GM23338 (cell line): ENCODE data around the gene MAP4K3. TPM values are rescaled to one million over a fixed set of nuclear protein-coding genes. Genes with fewer than 3 reads are reported as not detected.

ENCODE experiments used
- ATAC-seq: fragments of 200-7000 bp; cut with Tn5 transposase; 3 replicates; pipeline ENCODE4 v1.9.1; 2020
- DNase-seq: peaks from one replicate; pipeline ENCODE4 v3.0.0-alpha.2; 2015; ENCODE audit warnings: low spot score
- H2AFZ ChIP-seq: fragments of 200-600 bp; sonication (generic); 2 replicates; pipeline ENCODE4 v1.8.0; 2016; ENCODE audit warnings: antibody characterized with exemption, mild to moderate bottlenecking, moderate library complexity
- H3F3A ChIP-seq: fragments of 200-600 bp; sonication (generic); replicated peaks from 2 replicates; pipeline ENCODE4 v1.8.0; 2017; ENCODE audit warnings: antibody characterized with exemption, mixed run types, low read depth
- H3K27ac ChIP-seq: fragments of 200-600 bp; sonication (generic); 2 replicates; pipeline ENCODE4 v1.6.1; 2016; ENCODE audit warnings: low read depth
- H3K27me3 ChIP-seq: fragments of 200-600 bp; sonication (generic); 2 replicates; pipeline ENCODE4 v1.8.0; 2016; ENCODE audit warnings: mild to moderate bottlenecking, mixed run types, moderate library complexity; ENCODE audit not compliant: insufficient read depth
- H3K36me3 ChIP-seq: fragments of 200-600 bp; sonication (generic); 2 replicates; pipeline ENCODE4 v1.8.0; 2016; ENCODE audit warnings: mild to moderate bottlenecking; ENCODE audit not compliant: insufficient read depth
- H3K4me1 ChIP-seq: fragments of 200-600 bp; sonication (generic); 2 replicates; pipeline ENCODE4 v1.8.0; 2016; ENCODE audit warnings: mild to moderate bottlenecking, moderate library complexity; ENCODE audit not compliant: insufficient read depth
- H3K4me2 ChIP-seq: fragments of 200-600 bp; sonication (generic); 2 replicates; pipeline ENCODE4 v1.7.1; 2017; ENCODE audit warnings: mixed run types
- H3K4me3 ChIP-seq: fragments of 200-600 bp; sonication (generic); 2 replicates; pipeline ENCODE4 v1.6.1; 2016; ENCODE audit warnings: mixed run types
- H3K79me2 ChIP-seq: fragments of 200-600 bp; sonication (generic); replicated peaks from 2 replicates; pipeline ENCODE4 v1.8.0; 2017; ENCODE audit warnings: mild to moderate bottlenecking; ENCODE audit not compliant: insufficient read depth
- H3K9me2 ChIP-seq: fragments of 200-600 bp; sonication (generic); 2 replicates; pipeline ENCODE4 v1.8.0; 2017; ENCODE audit not compliant: insufficient read depth
- H4K20me1 ChIP-seq: fragments of 200-600 bp; sonication (generic); replicated peaks from 2 replicates; pipeline ENCODE4 v1.8.0; 2017; ENCODE audit warnings: mild to moderate bottlenecking; ENCODE audit not compliant: insufficient read depth
- H3K27ac Mint-ChIP-seq: 2 replicates; pipeline ENCODE4 v1.8.0; 2020; ENCODE audit warnings: inconsistent platforms, mild to moderate bottlenecking, moderate library complexity, mixed read lengths
- H3K27me3 Mint-ChIP-seq: 3 replicates; pipeline ENCODE4 v1.8.0; 2022; ENCODE audit warnings: low read depth, mild to moderate bottlenecking, moderate library complexity, mixed read lengths, inconsistent platforms; ENCODE audit not compliant: insufficient read depth, poor library complexity
- H3K36me3 Mint-ChIP-seq: 3 replicates; pipeline ENCODE4 v1.8.0; 2021; ENCODE audit warnings: low read depth, mild to moderate bottlenecking, inconsistent platforms, moderate library complexity, mixed read lengths
- H3K4me1 Mint-ChIP-seq: 3 replicates; pipeline ENCODE4 v1.8.0; 2020; ENCODE audit warnings: mild to moderate bottlenecking, inconsistent platforms, mixed read lengths
- H3K4me3 Mint-ChIP-seq: 3 replicates; pipeline ENCODE4 v1.8.0; 2021; ENCODE audit warnings: moderate library complexity, mild to moderate bottlenecking, inconsistent platforms, mixed read lengths
- H3K9me3 Mint-ChIP-seq: 3 replicates; pipeline ENCODE4 v1.8.0; 2020; ENCODE audit warnings: moderate library complexity, mild to moderate bottlenecking, inconsistent platforms, mixed read lengths
- CREB1 ChIP-seq: fragments of 250-450 bp; sonication (Bioruptor Pico); IDR thresholded peaks from 2 replicates; pipeline ENCODE4 v1.5.0; 2020; ENCODE audit warnings: low read depth, mild to moderate bottlenecking, moderate library complexity
- CTCF ChIP-seq, 2 experiments: fragments of 200-600 bp in 1 of 2; sonication (generic) in 1 of 2; conservative IDR thresholded peaks; 2 replicates each; pipeline versions ENCODE4 v1.5.1 to v1.6.1; 2016 to 2017; ENCODE audit warnings: antibody characterized with exemption in 2 of 2, low read depth in 2 of 2, mild to moderate bottlenecking in 2 of 2, moderate library complexity in 1 of 2
- EZH2 ChIP-seq: fragments of 200-600 bp; sonication (generic); IDR thresholded peaks from one replicate; pipeline ENCODE4 v1.8.0; 2017; ENCODE audit warnings: antibody characterized with exemption, mild to moderate bottlenecking, low read depth; ENCODE audit not compliant: unreplicated experiment
- EZH2phosphoT487 ChIP-seq: fragments of 200-600 bp; sonication (generic); IDR thresholded peaks from one replicate; pipeline ENCODE4 v1.8.1; 2018; ENCODE audit warnings: antibody characterized with exemption; ENCODE audit not compliant: unreplicated experiment
- JUNB ChIP-seq: IDR thresholded peaks from one replicate; pipeline ENCODE4 v1.6.1; 2016; ENCODE audit warnings: antibody characterized with exemption; ENCODE audit not compliant: unreplicated experiment
- NANOG ChIP-seq: IDR thresholded peaks from 2 replicates; pipeline ENCODE4 v1.6.1; 2016; ENCODE audit warnings: antibody characterized with exemption, borderline replicate concordance
- POLR2AphosphoS5 ChIP-seq: IDR thresholded peaks from 2 replicates; pipeline ENCODE4 v1.6.1; 2016; ENCODE audit warnings: antibody characterized with exemption, low read depth
- STAT1 ChIP-seq: IDR thresholded peaks from one replicate; pipeline ENCODE4 v1.6.1; 2016; ENCODE audit warnings: antibody characterized with exemption; ENCODE audit not compliant: unreplicated experiment
- ZNF114 ChIP-seq: fragments of 250-450 bp; sonication (Bioruptor Pico); IDR thresholded peaks from 2 replicates; pipeline ENCODE4 v1.5.0; 2020; ENCODE audit warnings: mild to moderate bottlenecking, moderate library complexity
- ZNF331 ChIP-seq: fragments of 250-450 bp; sonication (Bioruptor Pico); IDR thresholded peaks from 2 replicates; pipeline ENCODE4 v1.5.0; 2020; ENCODE audit warnings: low read depth, mild to moderate bottlenecking, moderate library complexity
- ZNF462 ChIP-seq: fragments of 250-450 bp; sonication (Bioruptor Pico); IDR thresholded peaks from 2 replicates; pipeline ENCODE4 v1.5.0; 2020; ENCODE audit warnings: mild to moderate bottlenecking, moderate library complexity
- polyA plus RNA-seq: library from polyadenylated mRNA; unstranded; fragments of >200 nt; fragmentation: Nextera tagmentation; extraction: Ambion mirVana; gene quantifications from 2 replicates; pipeline ENCODE4 v1.2.1, GENCODE V29; 2016
- total RNA-seq: library from RNA; depleted of rRNA; stranded (reverse); fragments of >200 nt; shearing (Covaris generic); gene quantifications from 2 replicates; pipeline ENCODE4 v1.2.3, GENCODE V29; 2014
- TF ChIP-seq, protein P1 (sequence below): IDR thresholded peaks from 2 replicates; pipeline ENCODE4 v1.6.1; 2016; ENCODE audit warnings: antibody characterized with exemption
- TF ChIP-seq, protein P2 (sequence below): IDR thresholded peaks from one replicate; pipeline ENCODE4 v1.6.1; 2018; ENCODE audit warnings: antibody characterized with exemption; ENCODE audit not compliant: unreplicated experiment

Gene MAP4K3
- total and polyA plus RNA-seq, 2 experiments from 2014 or later, result 33.0 to 90.7 TPM

- no peaks in the 10 kb centered on the region for H4K20me1 ChIP-seq
- Mint-ChIP-seq H3K9me3 (peaks cover 80% of the 10 kb centered on the region), H3K27me3 (peaks cover 21% of the 10 kb centered on the region), H3K27ac (no peak overlapping the region), H3K4me3 (no peak overlapping the region), H3K4me1 (peaks cover 33% of the 10 kb centered on the region), H3K36me3 (peaks cover 86% of the 10 kb centered on the region)
- H3K27me3 ChIP-seq, result no peaks in the 10 kb centered on the region
- H3K27ac ChIP-seq, result no peak overlapping the region
- no peak overlapping the region for H3K4me3 ChIP-seq
- no peak overlapping the region for H3K4me2 ChIP-seq
- H2AFZ ChIP-seq, result no peak overlapping the region
- H3F3A ChIP-seq, result no peaks in the 10 kb centered on the region
- no peaks in the 10 kb centered on the region for H3K9me2 ChIP-seq
- ATAC-seq, result no peak
- TF ChIP-seq EZH2 (no peak), POLR2AphosphoS5 (no peak), CTCF (conservative IDR thresholded peaks at IDR 0.05; ENCODE audit: low read depth in 2 of 2) (no peak), ZNF331 (no peak), EZH2phosphoT487 (no peak), NANOG (no peak), CREB1 (CRISPR knock-in tag) (no peak), JUNB (no peak), ZNF114 (CRISPR knock-in tag) (no peak), ZNF462 (CRISPR knock-in tag) (no peak), STAT1 (no peak)
- TF ChIP-seq, protein P1, sequence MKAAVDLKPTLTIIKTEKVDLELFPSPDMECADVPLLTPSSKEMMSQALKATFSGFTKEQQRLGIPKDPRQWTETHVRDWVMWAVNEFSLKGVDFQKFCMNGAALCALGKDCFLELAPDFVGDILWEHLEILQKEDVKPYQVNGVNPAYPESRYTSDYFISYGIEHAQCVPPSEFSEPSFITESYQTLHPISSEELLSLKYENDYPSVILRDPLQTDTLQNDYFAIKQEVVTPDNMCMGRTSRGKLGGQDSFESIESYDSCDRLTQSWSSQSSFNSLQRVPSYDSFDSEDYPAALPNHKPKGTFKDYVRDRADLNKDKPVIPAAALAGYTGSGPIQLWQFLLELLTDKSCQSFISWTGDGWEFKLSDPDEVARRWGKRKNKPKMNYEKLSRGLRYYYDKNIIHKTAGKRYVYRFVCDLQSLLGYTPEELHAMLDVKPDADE, result no peak
- TF ChIP-seq, protein P2, sequence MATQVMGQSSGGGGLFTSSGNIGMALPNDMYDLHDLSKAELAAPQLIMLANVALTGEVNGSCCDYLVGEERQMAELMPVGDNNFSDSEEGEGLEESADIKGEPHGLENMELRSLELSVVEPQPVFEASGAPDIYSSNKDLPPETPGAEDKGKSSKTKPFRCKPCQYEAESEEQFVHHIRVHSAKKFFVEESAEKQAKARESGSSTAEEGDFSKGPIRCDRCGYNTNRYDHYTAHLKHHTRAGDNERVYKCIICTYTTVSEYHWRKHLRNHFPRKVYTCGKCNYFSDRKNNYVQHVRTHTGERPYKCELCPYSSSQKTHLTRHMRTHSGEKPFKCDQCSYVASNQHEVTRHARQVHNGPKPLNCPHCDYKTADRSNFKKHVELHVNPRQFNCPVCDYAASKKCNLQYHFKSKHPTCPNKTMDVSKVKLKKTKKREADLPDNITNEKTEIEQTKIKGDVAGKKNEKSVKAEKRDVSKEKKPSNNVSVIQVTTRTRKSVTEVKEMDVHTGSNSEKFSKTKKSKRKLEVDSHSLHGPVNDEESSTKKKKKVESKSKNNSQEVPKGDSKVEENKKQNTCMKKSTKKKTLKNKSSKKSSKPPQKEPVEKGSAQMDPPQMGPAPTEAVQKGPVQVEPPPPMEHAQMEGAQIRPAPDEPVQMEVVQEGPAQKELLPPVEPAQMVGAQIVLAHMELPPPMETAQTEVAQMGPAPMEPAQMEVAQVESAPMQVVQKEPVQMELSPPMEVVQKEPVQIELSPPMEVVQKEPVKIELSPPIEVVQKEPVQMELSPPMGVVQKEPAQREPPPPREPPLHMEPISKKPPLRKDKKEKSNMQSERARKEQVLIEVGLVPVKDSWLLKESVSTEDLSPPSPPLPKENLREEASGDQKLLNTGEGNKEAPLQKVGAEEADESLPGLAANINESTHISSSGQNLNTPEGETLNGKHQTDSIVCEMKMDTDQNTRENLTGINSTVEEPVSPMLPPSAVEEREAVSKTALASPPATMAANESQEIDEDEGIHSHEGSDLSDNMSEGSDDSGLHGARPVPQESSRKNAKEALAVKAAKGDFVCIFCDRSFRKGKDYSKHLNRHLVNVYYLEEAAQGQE, result no peak
- peaks cover 68% of the 10 kb centered on the region for H3K79me2 ChIP-seq
- peaks cover 41% of the 10 kb centered on the region for H3K36me3 ChIP-seq
- no peak for DNase-seq
- peaks cover 27% of the 10 kb centered on the region for H3K4me1 ChIP-seq
These were observed 75.6 kb downstream of the MAP4K3 start for GRCh38 chr2:39361511-39361910.
